ENCODE results near the gene HOXD8. TPM values are rescaled to one million over a fixed set of nuclear protein-coding genes. Genes with fewer than 3 reads are reported as not detected.

Gene HOXD8
- total and polyA plus RNA-seq, 5 experiments from 2014 or later: not detected

DNA sequence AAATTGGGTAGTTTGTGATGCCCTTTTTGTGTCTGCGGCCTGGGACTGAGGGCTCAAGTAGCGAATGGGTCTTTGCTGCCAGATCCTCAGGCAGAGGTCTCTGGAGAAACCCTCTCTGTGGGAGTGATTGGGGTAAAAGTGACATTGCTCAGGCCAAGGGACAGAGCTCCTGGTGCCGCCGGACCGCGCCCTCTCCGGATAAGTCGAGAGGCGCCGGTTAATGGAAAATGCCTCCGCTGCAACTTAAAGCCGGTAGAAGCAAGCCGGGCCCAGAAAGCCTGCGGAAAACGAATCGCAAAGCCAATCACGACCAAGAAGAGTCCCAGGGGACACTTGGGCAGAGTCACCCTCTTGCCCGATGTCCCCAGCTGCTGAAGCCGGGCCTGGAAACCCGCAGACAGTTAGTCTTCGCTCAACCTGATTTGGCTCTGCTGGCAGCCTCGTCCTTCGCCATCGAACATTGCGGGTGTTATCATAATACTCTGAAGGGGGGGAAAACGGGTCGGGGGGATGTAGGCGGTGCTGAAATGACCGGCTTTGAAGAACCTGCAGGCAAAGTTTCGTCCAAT is 30.3 kb upstream of the HOXD8 start:
- POLR2A ChIA-PET: interaction anchor here (0.6 kb wide), 1 partner anchor 98 kb away, joined by 5 read pairs; no protein-coding TSS in a partner anchor
- peaks cover 54 to 99% (median 80%) of the 10 kb centered on the region in 5 donors for H3K27me3 Mint-ChIP-seq
- no peak for ATAC-seq
- peaks cover 13 to 24% (median 21%) of the 10 kb centered on the region in 4 donors for H3K4me1 Mint-ChIP-seq
- H3K27ac Mint-ChIP-seq: peak overlapping the region in 1 of 10 donors; percentile 82
- DNase-seq: peak in 1 of 10 donors; percentile 18
- H3K36me3 Mint-ChIP-seq: peaks cover 5 to 25% (median 5%) of the 10 kb centered on the region in 3 donors
- H3K9me3 Mint-ChIP-seq: peaks cover 0 to 21% (median 5%) of the 10 kb centered on the region in 9 donors
- H3K4me3 Mint-ChIP-seq: peak overlapping the region in 3 of 10 donors; percentile 12 to 54 (median 39)

DNA sequence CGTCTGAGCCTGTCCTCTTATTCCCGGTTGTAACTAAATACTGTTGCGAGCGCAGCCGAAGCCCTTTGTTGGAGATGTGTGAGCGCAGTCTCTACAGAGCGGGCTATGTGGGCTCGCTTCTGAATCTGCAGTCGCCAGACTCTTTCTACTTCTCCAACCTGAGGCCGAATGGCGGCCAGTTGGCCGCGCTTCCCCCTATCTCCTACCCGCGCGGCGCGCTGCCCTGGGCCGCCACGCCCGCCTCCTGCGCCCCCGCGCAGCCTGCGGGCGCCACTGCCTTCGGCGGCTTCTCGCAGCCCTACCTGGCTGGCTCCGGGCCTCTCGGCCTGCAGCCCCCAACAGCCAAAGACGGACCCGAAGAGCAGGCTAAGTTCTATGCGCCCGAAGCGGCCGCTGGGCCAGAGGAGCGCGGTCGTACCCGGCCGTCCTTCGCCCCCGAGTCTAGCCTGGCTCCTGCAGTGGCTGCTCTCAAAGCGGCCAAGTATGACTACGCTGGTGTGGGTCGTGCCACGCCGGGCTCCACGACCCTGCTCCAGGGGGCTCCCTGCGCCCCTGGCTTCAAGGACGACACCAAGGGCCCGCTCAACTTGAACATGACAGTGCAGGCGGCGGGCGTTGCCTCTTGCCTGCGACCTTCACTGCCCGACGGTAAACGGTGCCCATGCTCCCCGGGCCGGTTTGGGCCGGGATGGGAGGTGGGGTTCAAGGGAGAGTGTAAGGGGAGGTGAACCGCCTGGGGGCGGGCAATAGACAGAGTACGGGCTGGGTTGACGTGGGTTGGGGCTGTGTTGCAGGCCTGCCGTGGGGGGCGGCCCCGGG is 29.6 kb upstream of the HOXD8 start, which contains the start of gene HOXD12:
Gene HOXD12, plus strand, starts transcription at position 68 of the 819 bp plus-strand sequence. Its CDS starts 7 bp downstream, at position 75.
- POLR2A ChIA-PET: interaction anchor here (0.6 kb wide), 1 partner anchor 98 kb away, joined by 5 read pairs; no protein-coding TSS in a partner anchor
- Mint-ChIP-seq H3K4me3 (peak within 1 kb of the TSS in 3 of 10 donors; percentile 12 to 54 (median 39)), H3K27me3 (peaks cover 58 to 99% (median 80%) of the 10 kb centered on the region in 5 donors), H3K4me1 (peaks cover 18 to 30% (median 26%) of the 10 kb centered on the region in 4 donors), H3K9me3 (peaks cover 0 to 15% (median 5%) of the 10 kb centered on the region in 9 donors), H3K36me3 (peaks cover 4 to 18% (median 8%) of the 10 kb centered on the region in 3 donors), H3K27ac (peak within 1 kb of the TSS in 1 of 10 donors; percentile 84)
- peak in 1 of 10 donors; percentile 45 for DNase-seq
- no peak for ATAC-seq

DNA sequence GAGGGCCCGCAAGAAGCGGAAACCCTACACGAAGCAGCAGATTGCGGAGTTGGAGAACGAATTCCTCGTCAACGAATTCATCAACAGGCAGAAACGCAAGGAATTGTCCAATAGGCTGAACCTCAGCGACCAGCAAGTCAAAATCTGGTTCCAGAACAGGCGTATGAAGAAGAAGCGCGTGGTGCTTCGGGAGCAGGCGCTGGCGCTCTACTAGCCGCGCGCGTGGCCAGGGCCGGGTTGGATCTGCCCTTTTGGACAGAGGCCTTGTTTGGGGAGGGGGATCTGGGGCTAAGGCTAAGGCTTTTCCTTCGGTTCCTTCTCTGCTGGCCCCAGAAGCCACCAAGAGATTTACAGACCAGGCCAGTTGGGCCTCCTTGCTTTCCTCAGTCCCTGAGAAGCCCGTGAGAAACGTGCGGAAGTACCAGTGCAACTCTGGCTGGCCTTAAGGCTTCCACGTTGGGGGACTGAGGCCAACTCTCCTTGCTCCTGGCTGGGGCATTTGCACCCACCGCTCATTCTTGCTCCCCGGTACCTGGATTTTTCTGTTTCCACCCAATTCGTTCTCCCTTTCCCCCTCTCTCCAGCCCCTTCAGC is 28.9 kb upstream of the HOXD8 start:
- ATAC-seq (no peak), DNase-seq (peak in 1 of 10 donors; percentile 18)
- POLR2A ChIA-PET: no interaction called here
- peaks cover 2 to 11% (median 11%) of the 10 kb centered on the region in 3 donors for H3K36me3 Mint-ChIP-seq
- peak overlapping the region in 2 of 10 donors; percentile 53 to 84 for H3K27ac Mint-ChIP-seq
- H3K4me1 Mint-ChIP-seq: peaks cover 22 to 37% (median 31%) of the 10 kb centered on the region in 4 donors
- H3K4me3 Mint-ChIP-seq: peak overlapping the region in 2 of 10 donors; percentile 12 to 20
- H3K27me3 Mint-ChIP-seq: peaks cover 58 to 99% (median 82%) of the 10 kb centered on the region in 5 donors
- H3K9me3 Mint-ChIP-seq: peaks cover 0 to 10% (median 3%) of the 10 kb centered on the region in 9 donors

DNA sequence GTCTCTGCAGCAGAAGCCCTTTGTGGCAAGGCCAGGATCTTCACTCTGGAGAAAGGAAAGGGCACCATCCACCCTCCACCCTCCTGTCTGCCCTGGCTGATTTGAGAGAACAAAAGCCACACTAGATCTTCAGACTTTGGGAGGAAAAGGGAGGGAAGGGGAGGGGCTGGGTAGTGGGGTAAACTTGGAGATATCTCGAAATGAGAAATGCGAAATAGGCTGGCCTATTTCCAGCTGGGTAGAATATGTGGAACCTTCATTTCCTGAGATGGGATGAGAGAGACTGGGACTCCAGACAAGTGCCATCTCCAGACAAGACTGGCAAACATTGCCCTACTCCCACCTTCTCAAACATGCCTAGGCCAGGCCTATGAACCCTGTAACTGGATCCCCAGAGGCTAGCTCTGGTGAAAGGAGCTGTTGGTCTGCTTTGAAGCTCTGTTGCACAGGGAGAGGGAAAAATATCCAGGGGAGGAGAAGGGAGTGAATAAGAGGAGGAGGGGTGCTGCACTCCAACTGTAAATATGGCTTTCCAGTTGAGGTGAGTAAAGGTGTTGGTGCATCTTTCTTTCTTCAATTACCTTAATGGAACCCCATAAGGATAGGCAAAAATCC is 28.2 kb upstream of the HOXD8 start:
- Mint-ChIP-seq H3K27me3 (peaks cover 58 to 99% (median 86%) of the 10 kb centered on the region in 5 donors), H3K4me3 (peak overlapping the region in 2 of 10 donors; percentile 12), H3K27ac (peak overlapping the region in 2 of 10 donors; percentile 53 to 73), H3K36me3 (peaks cover 2 to 16% (median 10%) of the 10 kb centered on the region in 3 donors), H3K4me1 (peaks cover 28 to 44% (median 34%) of the 10 kb centered on the region in 4 donors), H3K9me3 (peaks cover 0 to 7% (median 3%) of the 10 kb centered on the region in 9 donors)
- ATAC-seq (no peak), DNase-seq (peak in 1 of 10 donors; percentile 10)
- POLR2A ChIA-PET: no interaction called here

DNA sequence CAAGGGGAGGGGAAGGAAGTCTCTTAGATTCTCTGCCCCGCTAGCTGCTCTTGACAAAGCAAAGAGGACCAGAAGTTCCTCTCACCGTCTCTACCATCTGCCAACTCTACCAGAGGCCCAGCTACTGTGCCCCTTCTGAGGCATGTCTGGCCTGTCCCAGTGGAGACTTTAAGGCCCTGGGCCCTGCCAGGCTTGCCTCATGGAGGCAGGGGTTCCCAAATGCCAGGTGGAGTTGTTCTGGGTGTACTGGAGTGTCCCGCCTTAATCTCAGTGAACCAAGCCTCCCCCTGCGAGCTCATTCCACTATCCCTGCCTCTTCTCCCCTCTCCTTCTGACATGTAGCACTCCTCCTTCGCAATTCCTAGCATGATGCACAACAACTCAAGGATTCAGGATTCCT is 27.7 kb upstream of the HOXD8 start:
- H3K4me3 Mint-ChIP-seq: no peak overlapping the region
- peaks cover 25 to 41% (median 32%) of the 10 kb centered on the region in 4 donors for H3K4me1 Mint-ChIP-seq
- DNase-seq: peak in 1 of 10 donors; percentile 28
- H3K9me3 Mint-ChIP-seq: peaks cover 0 to 7% (median 3%) of the 10 kb centered on the region in 9 donors
- POLR2A ChIA-PET: no interaction called here
- no peak for ATAC-seq
- no peak overlapping the region for H3K27ac Mint-ChIP-seq
- peaks cover 54 to 99% (median 84%) of the 10 kb centered on the region in 5 donors for H3K27me3 Mint-ChIP-seq
- peaks cover 2 to 16% (median 12%) of the 10 kb centered on the region in 3 donors for H3K36me3 Mint-ChIP-seq

DNA sequence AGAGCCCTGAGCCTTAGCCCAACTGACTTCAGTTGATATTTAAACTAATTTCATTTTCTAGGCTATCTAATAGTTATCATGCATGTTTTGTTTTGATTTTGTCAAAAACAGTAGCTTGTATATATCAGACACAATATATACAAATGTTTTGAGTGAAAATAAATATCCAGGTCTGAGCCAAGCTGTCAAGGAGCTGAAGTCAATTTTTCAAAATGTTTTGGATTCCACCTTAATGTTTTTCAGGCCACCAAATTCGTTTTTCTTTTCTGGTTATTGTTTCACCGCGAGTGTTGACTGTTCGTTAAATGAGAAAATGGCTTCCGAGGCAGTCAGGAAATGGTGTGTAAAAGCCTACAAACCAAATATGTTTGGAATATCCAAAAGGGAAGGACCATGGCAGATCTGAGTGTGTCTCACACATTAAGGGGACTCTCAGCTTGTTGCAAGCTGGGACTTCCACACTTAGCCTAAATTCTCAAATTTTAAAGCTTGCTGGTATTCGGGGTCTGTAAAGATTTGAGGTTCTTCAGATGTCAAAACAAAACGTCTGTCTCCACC is 27.1 kb upstream of the HOXD8 start:
- H3K4me3 Mint-ChIP-seq: no peak overlapping the region

DNA sequence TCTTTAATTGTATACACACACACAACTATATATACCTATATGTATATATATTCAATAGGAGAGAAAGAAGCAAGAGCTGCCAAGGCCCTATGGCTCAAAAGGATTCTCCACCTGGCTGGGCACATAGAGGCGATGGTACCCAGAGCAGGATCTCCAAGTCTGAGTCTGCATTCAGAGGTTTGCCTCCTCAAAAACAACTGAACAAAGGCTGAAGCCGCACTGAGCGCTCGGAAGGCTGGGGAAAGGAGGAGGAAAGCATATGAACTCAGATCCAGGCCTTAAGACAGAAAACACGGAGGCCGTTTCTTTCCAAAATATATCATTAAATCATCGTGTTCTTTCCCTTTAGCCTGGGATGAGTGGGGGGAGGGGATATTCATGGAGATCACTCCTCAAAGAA is 26.3 kb upstream of the HOXD8 start:
- peaks cover 0 to 7% (median 3%) of the 10 kb centered on the region in 9 donors for H3K9me3 Mint-ChIP-seq
- H3K4me3 Mint-ChIP-seq: peak overlapping the region in 1 of 10 donors; percentile 26
- POLR2A ChIA-PET: no interaction called here
- ATAC-seq (no peak), DNase-seq (peak in 1 of 10 donors; percentile 10)
- H3K27ac Mint-ChIP-seq: peak overlapping the region in 1 of 10 donors; percentile 53
- peaks cover 19 to 30% (median 24%) of the 10 kb centered on the region in 4 donors for H3K4me1 Mint-ChIP-seq
- peaks cover 47 to 85% (median 72%) of the 10 kb centered on the region in 5 donors for H3K27me3 Mint-ChIP-seq
- H3K36me3 Mint-ChIP-seq: peaks cover 2 to 13% (median 12%) of the 10 kb centered on the region in 3 donors

More for the DNA sequence above, 27.1 kb upstream of the HOXD8 start:
- Mint-ChIP-seq H3K9me3 (peaks cover 0 to 7% (median 3%) of the 10 kb centered on the region in 9 donors), H3K27ac (no peak overlapping the region), H3K27me3 (peaks cover 52 to 93% (median 80%) of the 10 kb centered on the region in 5 donors), H3K36me3 (peaks cover 2 to 16% (median 12%) of the 10 kb centered on the region in 3 donors), H3K4me1 (peaks cover 24 to 37% (median 30%) of the 10 kb centered on the region in 4 donors)
- DNase-seq (no peak), ATAC-seq (no peak)
- POLR2A ChIA-PET: no interaction called here

DNA sequence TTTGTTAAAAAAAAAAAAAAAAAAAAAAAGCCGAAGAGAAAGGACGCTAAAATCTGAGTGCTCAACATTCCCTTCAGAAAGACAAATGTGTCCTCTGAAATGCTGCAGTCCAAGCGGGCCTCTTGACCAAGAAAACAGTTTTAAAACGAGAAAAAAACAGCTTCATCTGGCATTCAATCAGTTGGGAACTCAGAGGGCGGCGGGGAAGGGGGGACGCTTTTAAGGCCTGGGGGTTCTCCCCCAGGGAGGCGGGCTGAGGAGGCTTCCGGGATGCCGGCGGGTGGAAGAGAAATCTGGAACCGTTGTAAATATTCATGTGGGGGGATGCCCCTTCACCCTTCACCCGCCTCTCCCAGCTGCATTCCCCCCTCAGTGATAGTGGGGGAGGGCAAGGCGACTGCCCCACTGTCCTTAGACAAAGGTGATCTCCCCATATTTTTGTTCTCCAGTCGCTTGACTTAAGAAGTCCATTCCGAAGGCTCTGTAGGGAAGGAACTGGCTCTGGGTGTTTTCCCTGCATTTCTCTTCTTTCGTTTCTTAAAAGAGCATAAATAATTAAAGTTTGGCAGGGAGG is 25.7 kb upstream of the HOXD8 start:
- peak overlapping the region in 4 of 10 donors; percentile 9 to 69 (median 38) for H3K4me3 Mint-ChIP-seq
- POLR2A ChIA-PET: interaction anchor here (0.9 kb wide), 1 partner anchor 19 kb away, joined by 5 read pairs; no protein-coding TSS in a partner anchor
- H3K36me3 Mint-ChIP-seq: peaks cover 2 to 13% (median 12%) of the 10 kb centered on the region in 3 donors
- H3K9me3 Mint-ChIP-seq: peaks cover 0 to 11% (median 3%) of the 10 kb centered on the region in 9 donors
- H3K27ac Mint-ChIP-seq: no peak overlapping the region
- no peak for ATAC-seq
- peaks cover 19 to 33% (median 26%) of the 10 kb centered on the region in 4 donors for H3K4me1 Mint-ChIP-seq
- H3K27me3 Mint-ChIP-seq: peaks cover 48 to 84% (median 74%) of the 10 kb centered on the region in 5 donors
- peak in 1 of 10 donors; percentile 45 for DNase-seq

DNA sequence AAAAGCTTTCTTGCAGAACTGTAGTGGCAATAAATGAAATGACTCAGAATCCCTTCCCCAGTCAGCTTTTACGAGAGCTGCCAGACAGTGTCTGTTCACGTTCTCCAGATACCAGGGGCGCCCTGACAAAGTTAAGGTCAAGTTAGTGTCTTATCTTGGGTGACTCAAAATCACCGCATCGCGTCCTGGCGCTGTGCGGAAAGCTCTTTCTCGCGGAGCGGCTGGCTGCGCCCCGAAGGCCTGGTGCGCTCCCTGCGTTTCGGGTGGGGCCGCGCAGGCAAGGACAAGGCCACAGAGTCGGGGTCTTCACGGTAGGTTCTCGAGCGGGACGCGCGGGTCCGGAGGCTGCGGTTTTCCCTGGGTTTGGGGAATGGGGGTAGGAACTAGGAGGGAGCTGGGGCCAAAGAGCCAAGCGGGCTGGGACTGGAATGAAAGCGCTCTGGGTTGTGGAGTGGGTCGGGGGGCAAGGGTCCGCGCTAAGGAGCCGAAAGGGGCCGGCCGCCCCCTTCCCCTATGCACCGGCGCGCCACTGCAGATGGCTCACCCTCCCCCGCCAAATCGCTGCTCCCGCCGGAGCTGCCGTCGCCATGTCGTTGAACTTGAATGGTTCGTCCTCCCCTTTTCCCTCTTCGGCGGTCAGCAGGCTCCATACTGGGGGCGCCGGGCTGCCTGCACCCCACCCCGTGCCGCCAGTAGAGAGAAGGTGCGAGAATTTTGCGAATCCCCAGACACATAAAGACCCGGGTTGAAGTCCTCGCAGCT is 25.0 kb upstream of the HOXD8 start:
- POLR2A ChIA-PET: interaction anchor here (0.6 to 0.9 kb wide), 2 partner anchors 20 to 29 kb away, joined by 3 to 5 read pairs; no protein-coding TSS in a partner anchor
- ATAC-seq: no peak
- Mint-ChIP-seq H3K9me3 (peaks cover 0 to 17% (median 4%) of the 10 kb centered on the region in 9 donors), H3K4me1 (peaks cover 21 to 39% (median 30%) of the 10 kb centered on the region in 4 donors), H3K4me3 (peak overlapping the region in 7 of 10 donors; percentile 10 to 69 (median 45)), H3K36me3 (peaks cover 2 to 19% (median 15%) of the 10 kb centered on the region in 3 donors), H3K27me3 (peaks cover 50 to 84% (median 74%) of the 10 kb centered on the region in 5 donors), H3K27ac (peak overlapping the region in 1 of 10 donors; percentile 41)
- peak in 1 of 10 donors; percentile 50 for DNase-seq

DNA sequence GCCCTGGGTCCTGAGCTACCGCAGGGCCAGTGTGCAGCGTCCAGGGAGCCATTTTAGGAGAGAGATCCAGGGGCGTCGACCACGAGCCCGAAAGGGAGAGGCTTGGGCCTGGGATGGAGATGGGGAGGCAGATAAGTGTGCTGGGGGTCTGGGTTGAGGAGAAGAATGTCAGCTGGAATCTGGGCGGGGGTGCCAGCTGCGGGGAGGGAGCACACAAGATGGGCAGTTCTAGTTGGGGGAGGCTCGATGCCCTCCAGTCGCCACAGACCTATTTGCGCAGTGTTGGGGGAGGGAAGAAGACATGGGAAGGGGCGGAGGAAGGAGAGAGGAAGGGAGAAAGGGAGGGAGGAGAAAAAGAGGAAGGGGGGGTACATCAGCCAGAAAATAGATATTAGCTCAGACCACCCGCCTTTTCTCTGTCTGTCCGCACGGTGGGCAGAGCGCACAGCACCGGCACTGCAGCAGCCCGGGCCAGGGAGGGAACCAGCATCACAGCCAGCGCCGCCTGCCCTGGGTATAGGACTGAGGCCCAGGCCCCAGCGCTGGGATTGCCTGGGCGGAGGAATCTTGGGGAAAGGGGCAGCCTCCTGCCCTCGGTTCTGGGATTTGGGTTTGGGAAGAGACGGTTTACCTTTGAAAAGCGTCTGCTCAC is 24.3 kb upstream of the HOXD8 start:
- Mint-ChIP-seq H3K9me3 (peaks cover 0 to 20% (median 5%) of the 10 kb centered on the region in 9 donors), H3K27ac (peak overlapping the region in 2 of 10 donors; percentile 41 to 59), H3K4me1 (peaks cover 21 to 41% (median 30%) of the 10 kb centered on the region in 4 donors), H3K36me3 (peaks cover 2 to 26% (median 18%) of the 10 kb centered on the region in 3 donors), H3K4me3 (peak overlapping the region in 7 of 10 donors; percentile 13 to 81 (median 45)), H3K27me3 (peaks cover 55 to 86% (median 78%) of the 10 kb centered on the region in 5 donors)
- POLR2A ChIA-PET: interaction anchor here (0.6 kb wide), 1 partner anchor 30 kb away, joined by 3 read pairs; no protein-coding TSS in a partner anchor
- ATAC-seq: no peak
- peak in 1 of 10 donors; percentile 13 for DNase-seq
